Measurements from ENCODE around the gene NWD2. TPM values are rescaled to one million over a fixed set of nuclear protein-coding genes. Genes with fewer than 3 reads are reported as not detected.

NWD2 gene
- total and polyA plus RNA-seq, 7 donors = 0.01 to 0.03 TPM; not detected in 5

DNA sequence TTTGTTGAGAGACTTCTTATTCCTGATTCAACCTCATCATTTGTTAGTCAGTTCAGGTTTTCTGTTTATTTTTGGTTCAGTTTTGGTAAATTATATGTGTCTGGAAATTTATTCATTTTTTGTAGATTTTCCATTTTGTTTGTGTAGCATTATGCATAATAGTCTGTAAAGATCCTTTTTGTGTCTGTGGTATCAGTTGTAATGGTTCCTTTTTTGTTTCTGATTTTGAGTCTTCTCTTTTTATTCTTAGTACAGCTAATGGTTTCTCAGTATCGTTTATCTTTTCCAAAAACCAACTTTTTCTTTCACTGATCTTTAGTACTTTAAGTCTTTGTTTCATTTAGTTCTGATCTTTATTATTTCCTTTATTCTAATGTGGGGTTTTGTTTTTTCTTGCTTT is 61.4 kb downstream of the NWD2 start:
- H3K4me1 ChIP-seq = no peaks in the 10 kb centered on the region
- H3K4me3 ChIP-seq = no peak overlapping the region
- H3K9me3 ChIP-seq = no peaks in the 10 kb centered on the region
- no peaks in the 10 kb centered on the region for H3K36me3 ChIP-seq (ENCODE audit: insufficient read depth in 1 of 2, low read depth in 1 of 2)
- no peak for ATAC-seq
- H3K27ac ChIP-seq = no peak overlapping the region
- H3K27me3 ChIP-seq (ENCODE audit: insufficient read depth in 3 of 3, low read length in 2 of 3) = no peaks in the 10 kb centered on the region
- WGBS, 3 donors = 73 to 80% (median 79%) methylated on average over 1 of the region's 1 CpG
- TF ChIP-seq, protein P1, sequence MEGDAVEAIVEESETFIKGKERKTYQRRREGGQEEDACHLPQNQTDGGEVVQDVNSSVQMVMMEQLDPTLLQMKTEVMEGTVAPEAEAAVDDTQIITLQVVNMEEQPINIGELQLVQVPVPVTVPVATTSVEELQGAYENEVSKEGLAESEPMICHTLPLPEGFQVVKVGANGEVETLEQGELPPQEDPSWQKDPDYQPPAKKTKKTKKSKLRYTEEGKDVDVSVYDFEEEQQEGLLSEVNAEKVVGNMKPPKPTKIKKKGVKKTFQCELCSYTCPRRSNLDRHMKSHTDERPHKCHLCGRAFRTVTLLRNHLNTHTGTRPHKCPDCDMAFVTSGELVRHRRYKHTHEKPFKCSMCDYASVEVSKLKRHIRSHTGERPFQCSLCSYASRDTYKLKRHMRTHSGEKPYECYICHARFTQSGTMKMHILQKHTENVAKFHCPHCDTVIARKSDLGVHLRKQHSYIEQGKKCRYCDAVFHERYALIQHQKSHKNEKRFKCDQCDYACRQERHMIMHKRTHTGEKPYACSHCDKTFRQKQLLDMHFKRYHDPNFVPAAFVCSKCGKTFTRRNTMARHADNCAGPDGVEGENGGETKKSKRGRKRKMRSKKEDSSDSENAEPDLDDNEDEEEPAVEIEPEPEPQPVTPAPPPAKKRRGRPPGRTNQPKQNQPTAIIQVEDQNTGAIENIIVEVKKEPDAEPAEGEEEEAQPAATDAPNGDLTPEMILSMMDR (IDR thresholded peaks at IDR 0.05) = no peak
- no peak for DNase-seq
- intact Hi-C loops (cut with DNase I) = no loop called here

DNA sequence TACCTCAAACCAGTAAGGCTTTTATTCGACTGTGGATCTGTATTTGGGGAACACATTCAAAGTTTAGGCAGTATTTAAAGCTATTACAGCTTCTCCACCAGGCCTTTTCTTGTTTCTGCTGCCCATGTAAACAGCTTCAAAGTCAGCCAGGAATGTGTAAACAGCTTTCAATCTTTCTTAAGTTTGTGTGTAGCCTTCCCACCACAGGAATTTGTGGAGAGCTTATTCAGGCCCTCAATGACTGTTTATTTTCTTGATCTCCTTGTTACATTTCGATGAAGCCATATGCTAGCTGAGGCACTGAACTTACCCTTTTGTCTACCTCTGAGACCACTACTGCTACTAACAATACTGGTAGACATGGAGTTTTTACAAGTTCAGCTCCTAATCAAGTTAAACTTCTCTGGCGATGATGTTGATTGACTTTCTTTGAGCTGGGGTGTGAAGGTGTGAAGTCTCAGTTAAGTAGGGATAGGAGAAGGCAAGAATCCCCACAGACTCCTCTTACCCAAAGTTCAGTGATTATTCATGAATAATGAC is 72.6 kb downstream of the NWD2 start:
- intact Hi-C loops (cut with DNase I) = no loop called here
- ATAC-seq (no peak), DNase-seq (no peak)
- H3K27ac ChIP-seq = no peak overlapping the region
- no peaks in the 10 kb centered on the region for H3K27me3 ChIP-seq (ENCODE audit: insufficient read depth in 3 of 3, low read length in 2 of 3)
- H3K4me3 ChIP-seq = no peak overlapping the region
- no peaks in the 10 kb centered on the region for H3K4me1 ChIP-seq
- 35 to 40% (median 37%) methylated on average over 3 of the region's 3 CpGs for WGBS, 3 donors
- TF ChIP-seq, protein P1 (IDR thresholded peaks at IDR 0.05) = no peak
- no peaks in the 10 kb centered on the region for H3K36me3 ChIP-seq (ENCODE audit: insufficient read depth in 1 of 2, low read depth in 1 of 2)
- no peaks in the 10 kb centered on the region for H3K9me3 ChIP-seq

DNA sequence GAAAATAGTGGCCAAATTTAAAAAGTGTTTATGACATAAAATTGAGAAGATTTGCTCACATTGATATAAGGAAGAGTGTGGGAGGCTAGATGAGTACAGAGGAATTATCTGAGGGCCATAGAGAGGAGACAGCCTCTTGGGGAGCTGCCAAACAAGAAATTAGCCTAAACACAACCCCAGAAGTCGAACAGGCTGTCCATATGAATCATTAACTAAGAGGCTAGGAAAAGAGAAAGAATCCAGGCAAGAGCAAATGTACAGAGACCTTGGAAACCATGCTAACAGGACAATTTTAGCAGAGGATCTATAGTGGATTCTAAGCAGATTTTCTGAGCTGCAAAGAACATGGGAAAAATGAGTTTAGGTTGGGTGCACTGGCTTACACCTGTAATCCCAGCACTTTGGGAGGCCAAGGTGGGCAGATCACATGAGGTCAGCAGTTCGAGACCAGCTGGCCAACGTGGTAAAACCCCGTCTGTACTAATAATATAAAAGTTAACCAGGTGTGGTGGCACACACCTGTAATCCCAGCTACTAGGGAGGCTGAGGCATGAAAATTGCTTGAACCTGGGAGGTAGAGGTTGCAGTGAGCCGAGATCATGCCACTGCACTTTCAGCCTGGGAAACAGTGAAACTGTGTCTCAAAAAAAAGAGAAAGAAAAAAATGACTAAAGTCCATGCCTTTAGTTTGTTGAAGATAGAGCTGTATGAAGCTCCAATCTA is 76.1 kb downstream of the NWD2 start:
- TF ChIP-seq, protein P1 (IDR thresholded peaks at IDR 0.05) = no peak
- Histone ChIP-seq H3K27ac (no peak overlapping the region), H3K36me3 (ENCODE audit: insufficient read depth in 1 of 2, low read depth in 1 of 2) (no peaks in the 10 kb centered on the region), H3K9me3 (no peaks in the 10 kb centered on the region), H3K4me3 (no peak overlapping the region), H3K4me1 (no peaks in the 10 kb centered on the region), H3K27me3 (ENCODE audit: insufficient read depth in 3 of 3, low read length in 2 of 3) (no peaks in the 10 kb centered on the region)
- WGBS, 3 donors = 40 to 44% (median 43%) methylated on average over 5 of the region's 5 CpGs
- intact Hi-C loops (cut with DNase I) = no loop called here
- ATAC-seq (no peak), DNase-seq (no peak)

DNA sequence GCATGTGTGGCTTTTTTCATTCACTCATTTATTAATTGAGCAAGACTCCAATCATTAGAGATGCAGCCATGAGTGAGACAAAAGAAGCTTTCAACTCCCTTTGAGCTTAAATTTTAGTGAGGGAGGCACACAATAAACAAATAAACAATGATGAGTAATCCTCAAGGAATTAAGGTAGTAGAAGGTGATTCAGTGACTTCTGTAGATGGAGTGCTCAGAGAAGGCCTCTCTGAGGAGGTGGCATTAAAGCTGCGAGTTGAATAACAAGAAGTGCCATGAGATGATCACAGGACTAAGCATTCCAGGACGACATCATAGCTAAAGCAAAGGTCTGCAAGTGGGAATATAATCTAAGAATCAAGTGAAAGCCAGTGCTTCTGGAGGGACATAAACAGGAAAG is 77.6 kb downstream of the NWD2 start:
- no peak overlapping the region for H3K4me3 ChIP-seq
- intact Hi-C loops (cut with DNase I) = no loop called here
- no peaks in the 10 kb centered on the region for H3K36me3 ChIP-seq (ENCODE audit: insufficient read depth in 1 of 2, low read depth in 1 of 2)
- H3K9me3 ChIP-seq = no peaks in the 10 kb centered on the region
- ATAC-seq = no peak
- WGBS, 3 donors = 58 to 62% (median 60%) methylated on average over 2 of the region's 2 CpGs
- no peak for DNase-seq
- no peaks in the 10 kb centered on the region for H3K4me1 ChIP-seq
- TF ChIP-seq, protein P1 (IDR thresholded peaks at IDR 0.05) = no peak
- no peaks in the 10 kb centered on the region for H3K27me3 ChIP-seq (ENCODE audit: insufficient read depth in 3 of 3, low read length in 2 of 3)
- H3K27ac ChIP-seq = no peak overlapping the region

DNA sequence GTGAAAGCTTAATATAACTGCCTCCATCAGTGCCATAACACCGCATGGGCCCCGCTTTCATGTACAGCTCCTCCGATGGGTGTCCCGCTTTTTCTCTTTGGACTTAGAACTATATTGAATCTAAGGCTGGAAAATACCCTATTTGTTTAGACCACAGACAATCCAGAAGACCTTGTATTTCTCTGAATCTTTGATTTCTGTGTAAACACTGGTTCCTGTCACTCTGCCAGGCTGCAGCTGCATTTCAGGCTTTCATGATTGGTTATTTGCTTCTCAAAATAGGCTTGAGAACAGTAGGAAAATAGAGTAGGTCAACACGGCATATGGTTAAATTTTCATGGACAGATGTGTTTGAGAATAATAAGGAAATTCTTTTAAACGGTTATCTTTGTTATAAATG is 80.0 kb downstream of the NWD2 start:
- intact Hi-C loops (cut with DNase I) = no loop called here
- DNase-seq = no peak
- no peak overlapping the region for H3K4me3 ChIP-seq
- TF ChIP-seq, protein P1 (IDR thresholded peaks at IDR 0.05) = no peak
- no peaks in the 10 kb centered on the region for H3K27me3 ChIP-seq (ENCODE audit: insufficient read depth in 3 of 3, low read length in 2 of 3)
- H3K27ac ChIP-seq = no peak overlapping the region
- 54 to 72% (median 55%) methylated on average over 6 of the region's 6 CpGs for WGBS, 3 donors
- H3K9me3 ChIP-seq = no peaks in the 10 kb centered on the region
- no peak for ATAC-seq
- H3K36me3 ChIP-seq (ENCODE audit: insufficient read depth in 1 of 2, low read depth in 1 of 2) = no peaks in the 10 kb centered on the region
- no peaks in the 10 kb centered on the region for H3K4me1 ChIP-seq

Data from psoas muscle (tissue), 8 donors.